Gastrocnemius medialis (tissue), 4 donors: Measurements from ENCODE around the gene PFKM.

Source experiments
- POLR2A ChIP-seq, 2 donors: fragments of 450-650 bp; IDR thresholded peaks; one replicate each; pipeline ENCODE4 v1.6.1; 2017; ENCODE audit warnings: antibody characterized with exemption in 2 of 2, mild to moderate bottlenecking in 2 of 2, moderate library complexity in 2 of 2
- TF ChIP-seq, protein P1 (sequence below), 5 experiments: fragments of 450-650 bp in 3 of 5; fragments of 200-600 bp in 2 of 5; sonication (generic) in 2 of 5; IDR thresholded peaks in 4 of 5; conservative IDR thresholded peaks in 1 of 5; 1 replicate in 4 of 5; 2 replicates in 1 of 5; pipeline ENCODE4 v1.5.1; 2016 to 2019; ENCODE audit warnings: antibody characterized with exemption in 5 of 5, mild to moderate bottlenecking in 3 of 5, moderate library complexity in 3 of 5

DNA sequence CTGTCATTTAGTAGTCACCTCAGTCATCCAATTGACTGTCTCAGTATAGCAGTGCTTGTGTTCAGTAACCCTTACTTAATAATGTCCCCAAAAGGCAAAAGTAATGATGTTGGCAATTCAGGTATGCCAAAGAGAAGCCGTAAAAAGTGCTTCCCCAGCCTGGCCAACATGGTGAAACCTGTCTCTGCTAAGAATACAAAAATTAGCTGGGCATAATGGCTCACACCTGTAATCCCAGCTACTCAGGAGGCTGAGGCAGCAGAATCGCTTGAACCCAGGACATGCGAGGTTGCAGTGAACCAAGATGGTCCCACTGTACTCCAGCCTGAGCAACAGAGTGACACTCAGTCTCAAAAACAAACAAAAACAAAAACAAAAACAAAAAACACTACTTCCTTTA is 46.9 kb upstream of the PFKM start:
- TF ChIP-seq, protein P1, sequence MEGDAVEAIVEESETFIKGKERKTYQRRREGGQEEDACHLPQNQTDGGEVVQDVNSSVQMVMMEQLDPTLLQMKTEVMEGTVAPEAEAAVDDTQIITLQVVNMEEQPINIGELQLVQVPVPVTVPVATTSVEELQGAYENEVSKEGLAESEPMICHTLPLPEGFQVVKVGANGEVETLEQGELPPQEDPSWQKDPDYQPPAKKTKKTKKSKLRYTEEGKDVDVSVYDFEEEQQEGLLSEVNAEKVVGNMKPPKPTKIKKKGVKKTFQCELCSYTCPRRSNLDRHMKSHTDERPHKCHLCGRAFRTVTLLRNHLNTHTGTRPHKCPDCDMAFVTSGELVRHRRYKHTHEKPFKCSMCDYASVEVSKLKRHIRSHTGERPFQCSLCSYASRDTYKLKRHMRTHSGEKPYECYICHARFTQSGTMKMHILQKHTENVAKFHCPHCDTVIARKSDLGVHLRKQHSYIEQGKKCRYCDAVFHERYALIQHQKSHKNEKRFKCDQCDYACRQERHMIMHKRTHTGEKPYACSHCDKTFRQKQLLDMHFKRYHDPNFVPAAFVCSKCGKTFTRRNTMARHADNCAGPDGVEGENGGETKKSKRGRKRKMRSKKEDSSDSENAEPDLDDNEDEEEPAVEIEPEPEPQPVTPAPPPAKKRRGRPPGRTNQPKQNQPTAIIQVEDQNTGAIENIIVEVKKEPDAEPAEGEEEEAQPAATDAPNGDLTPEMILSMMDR (IDR thresholded peaks at IDR 0.05 in 4 of 5, conservative IDR thresholded peaks at IDR 0.05 in 1 of 5): no peak
- TF ChIP-seq POLR2A (IDR thresholded peaks at IDR 0.05): no peak
